Esophagus muscularis mucosa (tissue), 4 donors: ENCODE measurements around the gene PKHD1. TPM values are rescaled to one million over a fixed set of nuclear protein-coding genes. Genes with fewer than 3 reads are reported as not detected.

Experiments used
- DNase-seq: peaks from one replicate; pipeline ENCODE4 v3.0.0-alpha.2; 2017; ENCODE audit errors: extremely low spot score
- H3K27ac ChIP-seq, 4 donors: fragments of 200-600 bp; sonication (generic); replicated peaks in 1 of 4; 1 replicate in 3 of 4; 2 replicates in 1 of 4; pipeline ENCODE4 v1.5.1; 2016 to 2019; ENCODE audit warnings: mild to moderate bottlenecking in 1 of 4
- H3K27me3 ChIP-seq, 4 donors: fragments of 200-600 bp; sonication (generic); one replicate each; pipeline versions ENCODE4 v1.5.1 to v1.6.0; 2016 to 2019
- H3K36me3 ChIP-seq, 4 donors: fragments of 200-600 bp; sonication (generic); one replicate each; pipeline ENCODE4 v1.5.1; 2016 to 2019
- H3K4me1 ChIP-seq, 4 donors: fragments of 200-600 bp; sonication (generic); one replicate each; pipeline ENCODE4 v1.5.1; 2016 to 2019
- H3K4me3 ChIP-seq, 4 donors: fragments of 200-600 bp; sonication (generic); 1 replicate in 2 of 4; 2 replicates in 2 of 4; pipeline ENCODE4 v1.5.1; 2016 to 2019; ENCODE audit warnings: mild to moderate bottlenecking in 4 of 4, moderate library complexity in 1 of 4
- H3K9me3 ChIP-seq, 4 donors: fragments of 200-600 bp; sonication (generic); 1 replicate in 3 of 4; 2 replicates in 1 of 4; pipeline ENCODE4 v1.5.1; 2016 to 2019
- CTCF ChIP-seq, 3 experiments: fragments of 200-600 bp in 2 of 3; fragments of 450-650 bp in 1 of 3; sonication (generic) in 2 of 3; IDR thresholded peaks; one replicate each; pipeline ENCODE4 v1.5.1; 2017 to 2019; ENCODE audit warnings: antibody characterized with exemption in 3 of 3, mild to moderate bottlenecking in 2 of 3, moderate library complexity in 1 of 3
- EP300 ChIP-seq: sonication (generic); formaldehyde crosslinking; IDR thresholded peaks from one replicate; pipeline ENCODE4 v1.6.1; 2017; ENCODE audit warnings: antibody characterized with exemption
- POLR2A ChIP-seq: fragments of 450-650 bp; IDR thresholded peaks from one replicate; pipeline ENCODE4 v1.6.1; 2017; ENCODE audit warnings: antibody characterized with exemption, moderate library complexity, mild to moderate bottlenecking, low read depth
- POLR2AphosphoS5 ChIP-seq, 2 donors: sonication (generic); formaldehyde crosslinking; IDR thresholded peaks; one replicate each; pipeline ENCODE4 v1.6.1; 2017; ENCODE audit warnings: antibody characterized with exemption in 2 of 2
- WGBS: methylation state at CpG from one replicate; pipeline ENCODE4 v1.1.5; 2018; 5-methylcytosine and 5-hydroxymethylcytosine counted together
- intact Hi-C: fragments of 100-400 bp; cut with DNase I; formaldehyde crosslinking; loops from one replicate; pipeline ENCODE4 v1.15.1; 2023
- total RNA-seq, 4 donors: library from RNA; depleted of rRNA; stranded (reverse); fragments of >200 nt; gene quantifications; one replicate each; pipeline versions ENCODE4 v1.1.0 to v1.2.1, GENCODE V29; 2016

Gene PKHD1
- total RNA-seq, 4 donors from 2014 or later: under 0.01 TPM; not detected in 3

- TF ChIP-seq POLR2A (no peak), CTCF (IDR thresholded peaks at IDR 0.05) (no peak), EP300 (no peak), POLR2AphosphoS5 (IDR thresholded peaks at IDR 0.05) (no peak)
- H3K4me3 ChIP-seq: no peak overlapping the region
- H3K36me3 ChIP-seq: no peaks in the 10 kb centered on the region
- WGBS: 87% methylated on average over 3 of the region's 3 CpGs
- DNase-seq: no peak
- intact Hi-C loops: no loop called here
- H3K9me3 ChIP-seq: no peaks in the 10 kb centered on the region
- H3K27ac ChIP-seq: no peak overlapping the region
- H3K27me3 ChIP-seq: no peaks in the 10 kb centered on the region
- H3K4me1 ChIP-seq: no peaks in the 10 kb centered on the region
Measured at GRCh38 chr6:51613558-51613957, 473.9 kb downstream of the PKHD1 start.

- 83% methylated on average over 4 of the region's 4 CpGs for WGBS
- TF ChIP-seq EP300: no peak
- no peak for TF ChIP-seq POLR2A
- no peak for TF ChIP-seq POLR2AphosphoS5 (IDR thresholded peaks at IDR 0.05)
- no peak for TF ChIP-seq CTCF (IDR thresholded peaks at IDR 0.05)
Measured at GRCh38 chr6:51608932-51609331, 478.5 kb downstream of the PKHD1 start.

GRCh38 chr6:51608383-51608782 is 479.0 kb downstream of the PKHD1 start:
- intact Hi-C loops: no loop called here
- no peak for DNase-seq
- no peak overlapping the region for H3K27ac ChIP-seq
- no peaks in the 10 kb centered on the region for H3K4me1 ChIP-seq
- H3K4me3 ChIP-seq: no peak overlapping the region
- H3K27me3 ChIP-seq: no peaks in the 10 kb centered on the region
- 83% methylated on average over 3 of the region's 3 CpGs for WGBS
- no peak for TF ChIP-seq POLR2AphosphoS5 (IDR thresholded peaks at IDR 0.05)
- TF ChIP-seq CTCF (IDR thresholded peaks at IDR 0.05): no peak
- no peak for TF ChIP-seq POLR2A
- no peak for TF ChIP-seq EP300
- no peaks in the 10 kb centered on the region for H3K9me3 ChIP-seq
- H3K36me3 ChIP-seq: no peaks in the 10 kb centered on the region

More at GRCh38 chr6:51608932-51609331, 478.5 kb downstream of the PKHD1 start:
- Histone ChIP-seq H3K4me1 (no peaks in the 10 kb centered on the region), H3K27me3 (no peaks in the 10 kb centered on the region), H3K36me3 (no peaks in the 10 kb centered on the region), H3K4me3 (no peak overlapping the region), H3K9me3 (no peaks in the 10 kb centered on the region), H3K27ac (no peak overlapping the region)
- intact Hi-C loops: no loop called here
- DNase-seq: no peak

- H3K36me3 ChIP-seq: no peaks in the 10 kb centered on the region
- peaks cover 0 to 5% (median 0%) of the 10 kb centered on the region in 4 donors for H3K27me3 ChIP-seq
- H3K27ac ChIP-seq: no peak overlapping the region
- H3K4me3 ChIP-seq: no peak overlapping the region
- intact Hi-C loops: no loop called here
- WGBS: 98% methylated on average over 2 of the region's 2 CpGs
- peaks cover 0 to 7% (median 0%) of the 10 kb centered on the region in 4 donors for H3K9me3 ChIP-seq
- H3K4me1 ChIP-seq: no peaks in the 10 kb centered on the region
- TF ChIP-seq POLR2A (no peak), EP300 (no peak), CTCF (IDR thresholded peaks at IDR 0.05) (no peak), POLR2AphosphoS5 (IDR thresholded peaks at IDR 0.05) (no peak)
- no peak for DNase-seq
Measured at GRCh38 chr6:51600514-51600913, 486.9 kb downstream of the PKHD1 start.

- 100% methylated on average over 6 of the region's 18 CpGs for WGBS
- TF ChIP-seq CTCF (IDR thresholded peaks at IDR 0.05) (no peak), POLR2AphosphoS5 (IDR thresholded peaks at IDR 0.05) (no peak), POLR2A (no peak), EP300 (no peak)
- Histone ChIP-seq H3K27me3 (peaks cover 0 to 5% (median 0%) of the 10 kb centered on the region in 4 donors), H3K4me3 (no peak overlapping the region), H3K4me1 (no peaks in the 10 kb centered on the region), H3K27ac (no peak overlapping the region), H3K9me3 (peaks cover 0 to 21% (median 0%) of the 10 kb centered on the region in 4 donors), H3K36me3 (no peaks in the 10 kb centered on the region)
- intact Hi-C loops: no loop called here
- no peak for DNase-seq
Measured at GRCh38 chr6:51598171-51598570, 489.2 kb downstream of the PKHD1 start.
